HAP-1 (cell line): ENCODE measurements around the gene RLF.

ENCODE experiments used
- DNase-seq, 2 experiments: peaks; one replicate each; pipeline ENCODE4 v3.0.0-alpha.2; 2016 to 2020; ENCODE audit warnings: low spot score in 2 of 2
- H3K27me3 ChIP-seq: fragments of 250-450 bp; sonication (Bioruptor Pico); 2 replicates; pipeline ENCODE4 v1.5.1; 2020; ENCODE audit warnings: low read depth, mild to moderate bottlenecking, moderate library complexity
- H3K36me3 ChIP-seq: fragments of 250-450 bp; sonication (Bioruptor Pico); replicated peaks from 2 replicates; pipeline ENCODE4 v1.5.1; 2020; ENCODE audit warnings: mild to moderate bottlenecking
- H3K4me1 ChIP-seq: fragments of 250-450 bp; sonication (Bioruptor Pico); 2 replicates; pipeline ENCODE4 v1.5.1; 2020; ENCODE audit warnings: mild to moderate bottlenecking
- H3K4me3 ChIP-seq: fragments of 250-450 bp; sonication (Bioruptor Pico); 2 replicates; pipeline ENCODE4 v1.5.1; 2020; ENCODE audit warnings: mild to moderate bottlenecking, moderate library complexity
- H3K9me3 ChIP-seq: fragments of 250-450 bp; sonication (Bioruptor Pico); 2 replicates; pipeline ENCODE4 v1.5.1; 2020; ENCODE audit warnings: mild to moderate bottlenecking, moderate library complexity
- in situ Hi-C: fragments of 300-500 bp; cut with MboI; formaldehyde crosslinking; loops from 3 replicates; pipeline ENCODE4 v1.14.3; 2020; ENCODE audit warnings: low sequenced_read_pairs, inconsistent platforms, mixed read lengths

Gene RLF

DNA sequence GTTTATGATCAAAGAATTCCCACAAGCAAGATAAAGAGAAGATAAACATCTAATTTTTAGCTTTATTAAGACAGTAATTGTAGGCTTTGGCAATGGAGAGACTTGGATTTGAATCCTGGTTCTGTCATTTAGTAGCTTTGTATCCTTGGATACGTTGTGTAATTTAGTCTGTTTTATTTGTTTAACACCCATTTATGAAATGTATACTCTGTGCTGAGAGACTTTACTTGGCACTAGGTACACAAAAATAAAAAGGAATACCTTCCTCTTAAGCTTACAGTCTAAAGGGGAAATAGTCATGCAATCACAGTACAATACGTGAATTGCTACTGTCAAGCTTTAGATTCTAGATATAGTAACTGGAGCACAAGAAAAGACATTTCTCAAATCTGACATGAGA, 120.7 kb downstream of the RLF start:
- Histone ChIP-seq H3K4me1 (no peaks in the 10 kb centered on the region), H3K27me3 (no peaks in the 10 kb centered on the region), H3K9me3 (no peaks in the 10 kb centered on the region), H3K4me3 (no peak overlapping the region), H3K36me3 (peaks cover 48% of the 10 kb centered on the region)
- no peak for DNase-seq
- in situ Hi-C loops, result no loop called here
